Neural cell (in vitro differentiated cells): ENCODE results near the gene NXF2.

Experiments
- CTCF ChIP-seq: fragments of 450-650 bp; IDR thresholded peaks from 2 replicates; pipeline ENCODE4 v1.5.1; 2014; ENCODE audit warnings: antibody characterized with exemption, mild to moderate bottlenecking, moderate library complexity; ENCODE audit not compliant: poor library complexity, severe bottlenecking
- EP300 ChIP-seq: fragments of 450-650 bp; conservative IDR thresholded peaks from 2 replicates; pipeline ENCODE4 v1.6.1; 2014; ENCODE audit warnings: antibody characterized with exemption, mild to moderate bottlenecking, moderate library complexity; ENCODE audit not compliant: poor library complexity, severe bottlenecking
- EZH2 ChIP-seq: fragments of 200-600, 300-800 bp; shearing (Covaris generic), sonication (generic); IDR thresholded peaks from 2 replicates; pipeline ENCODE4 v1.6.1; 2014; ENCODE audit warnings: antibody characterized with exemption, low read length, borderline replicate concordance, mild to moderate bottlenecking; ENCODE audit not compliant: insufficient read depth, poor library complexity, severe bottlenecking
- MXI1 ChIP-seq: fragments of 450-650 bp; conservative IDR thresholded peaks from 2 replicates; pipeline ENCODE4 v1.6.1; 2014; ENCODE audit warnings: antibody characterized with exemption, mild to moderate bottlenecking; ENCODE audit not compliant: poor library complexity, severe bottlenecking
- POLR2AphosphoS5 ChIP-seq: IDR thresholded peaks from 2 replicates; pipeline ENCODE4 v1.6.1; 2012
- RAD21 ChIP-seq: fragments of 450-650 bp; conservative IDR thresholded peaks from 2 replicates; pipeline ENCODE4 v1.6.1; 2014; ENCODE audit warnings: antibody characterized with exemption, mild to moderate bottlenecking, moderate library complexity
- SMC3 ChIP-seq: fragments of 450-650 bp; conservative IDR thresholded peaks from 2 replicates; pipeline ENCODE4 v1.6.1; 2014; ENCODE audit warnings: antibody characterized with exemption, mild to moderate bottlenecking, moderate library complexity; ENCODE audit not compliant: poor library complexity
- TAF1 ChIP-seq: IDR thresholded peaks from 2 replicates; pipeline ENCODE4 v1.6.1; 2012; ENCODE audit warnings: low read depth
- TF ChIP-seq, protein P1 (sequence below): IDR thresholded peaks from 2 replicates; pipeline ENCODE4 v1.6.1; 2012; ENCODE audit warnings: borderline replicate concordance

GRCh38 chrX:102341867-102342266, 94.9 kb downstream of the NXF2 start:
- TF ChIP-seq CTCF, result peak; percentile 29
- TF ChIP-seq POLR2AphosphoS5, result no peak
- TF ChIP-seq RAD21, result no peak
- no peak for TF ChIP-seq EZH2
- peak; percentile 17 for TF ChIP-seq SMC3
- TF ChIP-seq, protein P1, sequence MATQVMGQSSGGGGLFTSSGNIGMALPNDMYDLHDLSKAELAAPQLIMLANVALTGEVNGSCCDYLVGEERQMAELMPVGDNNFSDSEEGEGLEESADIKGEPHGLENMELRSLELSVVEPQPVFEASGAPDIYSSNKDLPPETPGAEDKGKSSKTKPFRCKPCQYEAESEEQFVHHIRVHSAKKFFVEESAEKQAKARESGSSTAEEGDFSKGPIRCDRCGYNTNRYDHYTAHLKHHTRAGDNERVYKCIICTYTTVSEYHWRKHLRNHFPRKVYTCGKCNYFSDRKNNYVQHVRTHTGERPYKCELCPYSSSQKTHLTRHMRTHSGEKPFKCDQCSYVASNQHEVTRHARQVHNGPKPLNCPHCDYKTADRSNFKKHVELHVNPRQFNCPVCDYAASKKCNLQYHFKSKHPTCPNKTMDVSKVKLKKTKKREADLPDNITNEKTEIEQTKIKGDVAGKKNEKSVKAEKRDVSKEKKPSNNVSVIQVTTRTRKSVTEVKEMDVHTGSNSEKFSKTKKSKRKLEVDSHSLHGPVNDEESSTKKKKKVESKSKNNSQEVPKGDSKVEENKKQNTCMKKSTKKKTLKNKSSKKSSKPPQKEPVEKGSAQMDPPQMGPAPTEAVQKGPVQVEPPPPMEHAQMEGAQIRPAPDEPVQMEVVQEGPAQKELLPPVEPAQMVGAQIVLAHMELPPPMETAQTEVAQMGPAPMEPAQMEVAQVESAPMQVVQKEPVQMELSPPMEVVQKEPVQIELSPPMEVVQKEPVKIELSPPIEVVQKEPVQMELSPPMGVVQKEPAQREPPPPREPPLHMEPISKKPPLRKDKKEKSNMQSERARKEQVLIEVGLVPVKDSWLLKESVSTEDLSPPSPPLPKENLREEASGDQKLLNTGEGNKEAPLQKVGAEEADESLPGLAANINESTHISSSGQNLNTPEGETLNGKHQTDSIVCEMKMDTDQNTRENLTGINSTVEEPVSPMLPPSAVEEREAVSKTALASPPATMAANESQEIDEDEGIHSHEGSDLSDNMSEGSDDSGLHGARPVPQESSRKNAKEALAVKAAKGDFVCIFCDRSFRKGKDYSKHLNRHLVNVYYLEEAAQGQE, result no peak
- TF ChIP-seq TAF1, result no peak
- TF ChIP-seq EP300, result no peak
- no peak for TF ChIP-seq MXI1
